Measurements from ENCODE around the gene CHTOP.

The CHTOP gene

GRCh38 chr1:153678519-153679336, 44.9 kb downstream of the CHTOP start, which contains the start of gene NPR1:
TSS of gene NPR1 (plus strand) at chr1:153678688. CDS start at chr1:153679109, 421 bp downstream.
- ATAC-seq: peak; percentile 76
- TF ChIP-seq POU6F1 (CRISPR knock-in tag; IDR thresholded peaks at IDR 0.05; ENCODE audit: borderline replicate concordance, low read depth): no peak
- TF ChIP-seq ESRRG (CRISPR knock-in tag; IDR thresholded peaks at IDR 0.05): no peak
- TF ChIP-seq ISL1 (CRISPR knock-in tag; IDR thresholded peaks at IDR 0.05): no peak
- no peak for TF ChIP-seq ZNF70 (CRISPR knock-in tag; IDR thresholded peaks at IDR 0.05)
- no peak for TF ChIP-seq PPARA (CRISPR knock-in tag; IDR thresholded peaks at IDR 0.05; ENCODE audit: borderline replicate concordance)
- TF ChIP-seq TCF4 (CRISPR knock-in tag; IDR thresholded peaks at IDR 0.05; ENCODE audit: borderline replicate concordance): no peak
- no peak for TF ChIP-seq CREB5 (CRISPR knock-in tag; IDR thresholded peaks at IDR 0.05; ENCODE audit: low read depth)
- TF ChIP-seq PATZ1 (CRISPR knock-in tag; IDR thresholded peaks at IDR 0.05; ENCODE audit: borderline replicate concordance): no peak
- no peak for TF ChIP-seq ZNF565 (CRISPR knock-in tag; conservative IDR thresholded peaks at IDR 0.05; ENCODE audit: low read depth)
- no peak for TF ChIP-seq CSDC2 (CRISPR knock-in tag; IDR thresholded peaks at IDR 0.05)
- no peak for TF ChIP-seq ZNF8 (CRISPR knock-in tag; IDR thresholded peaks at IDR 0.05)
- TF ChIP-seq BACH2 (CRISPR knock-in tag; IDR thresholded peaks at IDR 0.05; ENCODE audit: borderline replicate concordance): no peak
- no peak for TF ChIP-seq GLIS3 (CRISPR knock-in tag; IDR thresholded peaks at IDR 0.05)
- TF ChIP-seq OSR1 (CRISPR knock-in tag; IDR thresholded peaks at IDR 0.05): no peak
- no peak for TF ChIP-seq TOX (CRISPR knock-in tag; IDR thresholded peaks at IDR 0.05; ENCODE audit: borderline replicate concordance)
- no peak for TF ChIP-seq ZFP30 (CRISPR knock-in tag; IDR thresholded peaks at IDR 0.05)
- TF ChIP-seq ZFP3 (CRISPR knock-in tag; IDR thresholded peaks at IDR 0.05): no peak

GRCh38 chr1:153679337-153680119, 45.7 kb downstream of the CHTOP start:
- no peak for TF ChIP-seq RARB (CRISPR knock-in tag; IDR thresholded peaks at IDR 0.05)
- TF ChIP-seq ISL1 (CRISPR knock-in tag; IDR thresholded peaks at IDR 0.05): no peak
- no peak for TF ChIP-seq ARNTL (CRISPR knock-in tag; IDR thresholded peaks at IDR 0.05; ENCODE audit: borderline replicate concordance, low read depth)
- TF ChIP-seq POU6F1 (CRISPR knock-in tag; IDR thresholded peaks at IDR 0.05; ENCODE audit: borderline replicate concordance, low read depth): no peak
- no peak for TF ChIP-seq ZNF8 (CRISPR knock-in tag; IDR thresholded peaks at IDR 0.05)
- TF ChIP-seq ZFP3 (CRISPR knock-in tag; IDR thresholded peaks at IDR 0.05): no peak
- TF ChIP-seq ZNF70 (CRISPR knock-in tag; IDR thresholded peaks at IDR 0.05): no peak
- no peak for TF ChIP-seq TSHZ2 (CRISPR knock-in tag; IDR thresholded peaks at IDR 0.05)
- no peak for TF ChIP-seq PPARA (CRISPR knock-in tag; IDR thresholded peaks at IDR 0.05; ENCODE audit: borderline replicate concordance)
- no peak for TF ChIP-seq ZC3H10 (CRISPR knock-in tag; IDR thresholded peaks at IDR 0.05)
- TF ChIP-seq GLIS3 (CRISPR knock-in tag; IDR thresholded peaks at IDR 0.05): no peak
- no peak for TF ChIP-seq SNAI2 (CRISPR knock-in tag; IDR thresholded peaks at IDR 0.05)
- TF ChIP-seq BACH2 (CRISPR knock-in tag; IDR thresholded peaks at IDR 0.05; ENCODE audit: borderline replicate concordance): no peak
- TF ChIP-seq TOX (CRISPR knock-in tag; IDR thresholded peaks at IDR 0.05; ENCODE audit: borderline replicate concordance): no peak
- no peak for TF ChIP-seq TCF4 (CRISPR knock-in tag; IDR thresholded peaks at IDR 0.05; ENCODE audit: borderline replicate concordance)
- TF ChIP-seq CSDC2 (CRISPR knock-in tag; IDR thresholded peaks at IDR 0.05): no peak
- TF ChIP-seq ZNF565 (CRISPR knock-in tag; conservative IDR thresholded peaks at IDR 0.05; ENCODE audit: low read depth): no peak
- no peak for TF ChIP-seq PATZ1 (CRISPR knock-in tag; IDR thresholded peaks at IDR 0.05; ENCODE audit: borderline replicate concordance)
- no peak for TF ChIP-seq CREB5 (CRISPR knock-in tag; IDR thresholded peaks at IDR 0.05; ENCODE audit: low read depth)
- ATAC-seq: peak; percentile 46
